ENCODE data around the gene EHMT2.
A peak's percentile ranks its signal among the peaks of the same experiment; 100 is the strongest.
"Not testable (repeated sequence)": the region's sequence is repeated elsewhere in the genome, so short reads cannot be mapped to it uniquely, and the experiment has no call there.

EHMT2 gene

GRCh38 chr6:31911826-31912585 lies 14.5 kb upstream of the EHMT2 start:
- DNase-seq = no peak

- DNase-seq = not testable (repeated sequence)
These were observed 11.8 kb upstream of the EHMT2 start for GRCh38 chr6:31909298-31909697.

- DNase-seq = peak; percentile 36
These were observed 11.3 kb upstream of the EHMT2 start for GRCh38 chr6:31908791-31909190.

- DNase-seq = not testable (repeated sequence)
These were observed 10.8 kb upstream of the EHMT2 start for GRCh38 chr6:31908255-31908654.

- peak; percentile 93 for DNase-seq
These were observed 9.8 kb upstream of the EHMT2 start for GRCh38 chr6:31907158-31907813.

GRCh38 chr6:31906727-31907126 lies 9.2 kb upstream of the EHMT2 start:
- not testable (repeated sequence) for DNase-seq

GRCh38 chr6:31906122-31906521 lies 8.6 kb upstream of the EHMT2 start:
- no peak for DNase-seq

GRCh38 chr6:31905041-31905440 lies 7.5 kb upstream of the EHMT2 start:
- DNase-seq = no peak

GRCh38 chr6:31903957-31904356 lies 6.5 kb upstream of the EHMT2 start:
- peak; percentile 68 for DNase-seq

GRCh38 chr6:31901953-31902643 lies 4.6 kb upstream of the EHMT2 start, which contains the start of gene ZBTB12:
Gene ZBTB12 (minus strand): TSS chr6:31902086. CDS start chr6:31901305, 781 bp downstream.
- DNase-seq = peak; percentile 93

GRCh38 chr6:31901415-31901952 lies 4.0 kb upstream of the EHMT2 start:
- peak; percentile 52 for DNase-seq

GRCh38 chr6:31900917-31901414 lies 3.5 kb upstream of the EHMT2 start:
- DNase-seq = no peak

GRCh38 chr6:31899882-31900722 lies 2.6 kb upstream of the EHMT2 start:
- DNase-seq = no peak

GRCh38 chr6:31899215-31899614 lies 1.7 kb upstream of the EHMT2 start:
- no peak for DNase-seq

GRCh38 chr6:31898383-31899011 lies 999 bp upstream of the EHMT2 start:
- peak; percentile 74 for DNase-seq

- DNase-seq = no peak
These were observed 464 bp downstream of the EHMT2 start for GRCh38 chr6:31896856-31897611.

GRCh38 chr6:31896493-31896855 lies 1.0 kb downstream of the EHMT2 start:
- DNase-seq = no peak

- no peak for DNase-seq
These were observed 4.7 kb downstream of the EHMT2 start for GRCh38 chr6:31892821-31893220.

GRCh38 chr6:31889331-31889972 lies 8.0 kb downstream of the EHMT2 start:
- no peak for DNase-seq

All from OCI-M1 (cell line).